Lower lobe of right lung (tissue), 2 donors: ENCODE measurements around the gene MISP. TPM values are rescaled to one million over a fixed set of nuclear protein-coding genes. Genes with fewer than 3 reads are reported as not detected.

Experiments used
- ATAC-seq, 2 donors: fragments of 200-7000 bp; cut with Tn5 transposase; one replicate each; pipeline ENCODE4 v1.9.1; 2020 to 2022; ENCODE audit warnings: mild to moderate bottlenecking in 2 of 2, moderate library complexity in 2 of 2
- DNase-seq: peaks from one replicate; pipeline ENCODE4 v3.0.0-alpha.2; 2020
- H3K27ac ChIP-seq: fragments of 200-600 bp; one replicate; pipeline ENCODE4 v1.8.0; 2022
- H3K27me3 ChIP-seq: fragments of 200-600 bp; one replicate; pipeline ENCODE4 v1.8.0; 2022; ENCODE audit warnings: low read depth
- H3K36me3 ChIP-seq: fragments of 200-600 bp; one replicate; pipeline ENCODE4 v1.8.0; 2022; ENCODE audit warnings: mild to moderate bottlenecking
- H3K4me1 ChIP-seq: fragments of 200-600 bp; one replicate; pipeline ENCODE4 v1.8.0; 2022
- H3K4me3 ChIP-seq: fragments of 200-600 bp; one replicate; pipeline ENCODE4 v1.8.0; 2022; ENCODE audit warnings: mild to moderate bottlenecking
- H3K9me3 ChIP-seq: fragments of 200-600 bp; one replicate; pipeline ENCODE4 v1.8.0; 2022
- CTCF ChIP-seq: fragments of 200-600 bp; IDR thresholded peaks from one replicate; pipeline ENCODE4 v1.8.0; 2022; ENCODE audit warnings: antibody characterized with exemption, mild to moderate bottlenecking
- intact Hi-C: fragments of 100-400 bp; cut with DNase I; formaldehyde crosslinking; loops from one replicate; pipeline ENCODE4 v1.11.0; 2022
- total RNA-seq: library from RNA; stranded (reverse); fragmentation: NEBNext Ultra II Directional; extraction: Animal tissue kit (Norgen Biotek cat#: 25700); gene quantifications from one replicate; pipeline ENCODE4 v1.2.1, GENCODE V29; 2021
- donor health status: DM: no; HTN: yes; CAD: no; lungs with severe emphysema.

MISP gene
- total RNA-seq, 1 donor from 2014 or later: 8.9 TPM

- Histone ChIP-seq H3K9me3 (no peaks in the 10 kb centered on the region), H3K27me3 (no peaks in the 10 kb centered on the region), H3K27ac (peak overlapping the region; percentile 83), H3K4me1 (peaks cover 61% of the 10 kb centered on the region), H3K36me3 (peaks cover 6% of the 10 kb centered on the region), H3K4me3 (peak overlapping the region; percentile 52)
- ATAC-seq (peak; percentile 58 to 60), DNase-seq (no peak)
- TF ChIP-seq CTCF: no peak
- intact Hi-C loops: no loop called here
These were observed 33.6 kb downstream of the MISP start for GRCh38 chr19:784541-784940.

- no peak for DNase-seq
- intact Hi-C loops: no loop called here
- Histone ChIP-seq H3K27ac (peak overlapping the region; percentile 10), H3K36me3 (peaks cover 6% of the 10 kb centered on the region), H3K4me1 (peaks cover 55% of the 10 kb centered on the region), H3K4me3 (no peak overlapping the region), H3K27me3 (no peaks in the 10 kb centered on the region), H3K9me3 (no peaks in the 10 kb centered on the region)
- no peak for TF ChIP-seq CTCF
- no peak for ATAC-seq
These were observed 36.6 kb downstream of the MISP start for GRCh38 chr19:787536-787935.

GRCh38 chr19:788686-788982, 37.7 kb downstream of the MISP start:
- peaks cover 49% of the 10 kb centered on the region for H3K4me1 ChIP-seq
- H3K27me3 ChIP-seq: no peaks in the 10 kb centered on the region
- no peaks in the 10 kb centered on the region for H3K9me3 ChIP-seq
- no peak for TF ChIP-seq CTCF
- no peak for ATAC-seq
- H3K27ac ChIP-seq: peak overlapping the region; percentile 77
- intact Hi-C loops: no loop called here
- H3K4me3 ChIP-seq: no peak overlapping the region
- DNase-seq: no peak
- H3K36me3 ChIP-seq: peaks cover 6% of the 10 kb centered on the region

GRCh38 chr19:788983-789700, 38.2 kb downstream of the MISP start:
- TF ChIP-seq CTCF: no peak
- Histone ChIP-seq H3K36me3 (peaks cover 6% of the 10 kb centered on the region), H3K27me3 (no peaks in the 10 kb centered on the region), H3K27ac (peak overlapping the region; percentile 77), H3K4me3 (peak overlapping the region; percentile 6), H3K4me1 (peaks cover 44% of the 10 kb centered on the region), H3K9me3 (no peaks in the 10 kb centered on the region)
- ATAC-seq (peak in 1 of 2 donors; percentile 29), DNase-seq (no peak)
- intact Hi-C loops: no loop called here

GRCh38 chr19:789701-790060, 38.8 kb downstream of the MISP start:
- Histone ChIP-seq H3K27ac (peak overlapping the region; percentile 77), H3K27me3 (no peaks in the 10 kb centered on the region), H3K4me1 (peaks cover 38% of the 10 kb centered on the region), H3K36me3 (peaks cover 6% of the 10 kb centered on the region), H3K4me3 (peak overlapping the region; percentile 6), H3K9me3 (no peaks in the 10 kb centered on the region)
- DNase-seq (no peak), ATAC-seq (no peak)
- intact Hi-C loops: no loop called here
- TF ChIP-seq CTCF: no peak
